Omental fat pad (tissue), 4 donors: ENCODE data around the gene CC2D1A. TPM values are rescaled to one million over a fixed set of nuclear protein-coding genes. Genes with fewer than 3 reads are reported as not detected.
"Not testable (repeated sequence)": the region's sequence is repeated elsewhere in the genome, so short reads cannot be mapped to it uniquely, and the experiment has no call there.

Source experiments
- ATAC-seq: fragments of 150-250 bp; one replicate; pipeline ENCODE4 v1.9.1; 2016; ENCODE audit warnings: mild to moderate bottlenecking, moderate library complexity; ENCODE audit not compliant: low FRiP score
- DNase-seq: peaks from one replicate; pipeline ENCODE4 v3.0.0-alpha.2; 2019; ENCODE audit warnings: low spot score
- total RNA-seq, 4 donors: library from RNA; depleted of rRNA; stranded (reverse); fragments of >200 nt; gene quantifications; one replicate each; pipeline ENCODE4 v1.1.0, GENCODE V29; 2016
- TF ChIP-seq, protein P1 (sequence below), 3 donors: fragments of 450-650 bp; IDR thresholded peaks; one replicate each; pipeline ENCODE4 v1.5.1; 2016 to 2017; ENCODE audit warnings: antibody characterized with exemption in 3 of 3, mild to moderate bottlenecking in 3 of 3, moderate library complexity in 2 of 3

CC2D1A gene
- total RNA-seq, 4 donors from 2014 or later = 12.3 to 24.9 (median 15.6) TPM

DNA sequence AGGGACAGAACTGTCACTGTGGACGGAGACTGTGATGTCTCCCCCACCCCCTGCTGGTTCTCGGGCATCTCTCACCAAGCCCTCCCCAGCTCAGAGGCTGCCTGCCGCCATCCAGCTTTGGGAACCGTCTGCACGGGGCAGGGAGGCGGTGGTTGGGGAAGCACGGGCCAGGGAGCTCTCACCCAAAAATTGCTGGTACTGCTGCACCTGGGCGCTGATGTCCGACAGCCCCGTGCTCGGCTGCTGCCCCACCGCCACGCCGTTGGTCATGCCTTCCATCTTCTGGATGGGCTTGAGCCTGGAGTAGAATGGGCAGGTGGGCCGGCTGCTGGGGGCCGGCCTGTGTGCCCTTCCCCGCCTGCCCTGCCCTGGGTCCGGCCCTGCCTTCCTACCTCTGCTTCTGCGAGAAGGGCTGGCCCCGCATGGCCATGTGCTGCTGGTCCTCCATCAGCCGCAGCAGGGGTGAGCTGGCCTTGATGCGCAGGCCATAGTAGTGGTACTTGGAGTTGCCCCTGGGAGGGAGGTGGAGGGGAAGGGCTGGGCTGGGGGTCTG, 62.5 kb downstream of the CC2D1A start:
- ATAC-seq (no peak), DNase-seq (no peak)
- TF ChIP-seq, protein P1, sequence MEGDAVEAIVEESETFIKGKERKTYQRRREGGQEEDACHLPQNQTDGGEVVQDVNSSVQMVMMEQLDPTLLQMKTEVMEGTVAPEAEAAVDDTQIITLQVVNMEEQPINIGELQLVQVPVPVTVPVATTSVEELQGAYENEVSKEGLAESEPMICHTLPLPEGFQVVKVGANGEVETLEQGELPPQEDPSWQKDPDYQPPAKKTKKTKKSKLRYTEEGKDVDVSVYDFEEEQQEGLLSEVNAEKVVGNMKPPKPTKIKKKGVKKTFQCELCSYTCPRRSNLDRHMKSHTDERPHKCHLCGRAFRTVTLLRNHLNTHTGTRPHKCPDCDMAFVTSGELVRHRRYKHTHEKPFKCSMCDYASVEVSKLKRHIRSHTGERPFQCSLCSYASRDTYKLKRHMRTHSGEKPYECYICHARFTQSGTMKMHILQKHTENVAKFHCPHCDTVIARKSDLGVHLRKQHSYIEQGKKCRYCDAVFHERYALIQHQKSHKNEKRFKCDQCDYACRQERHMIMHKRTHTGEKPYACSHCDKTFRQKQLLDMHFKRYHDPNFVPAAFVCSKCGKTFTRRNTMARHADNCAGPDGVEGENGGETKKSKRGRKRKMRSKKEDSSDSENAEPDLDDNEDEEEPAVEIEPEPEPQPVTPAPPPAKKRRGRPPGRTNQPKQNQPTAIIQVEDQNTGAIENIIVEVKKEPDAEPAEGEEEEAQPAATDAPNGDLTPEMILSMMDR (IDR thresholded peaks at IDR 0.05) = no peak

DNA sequence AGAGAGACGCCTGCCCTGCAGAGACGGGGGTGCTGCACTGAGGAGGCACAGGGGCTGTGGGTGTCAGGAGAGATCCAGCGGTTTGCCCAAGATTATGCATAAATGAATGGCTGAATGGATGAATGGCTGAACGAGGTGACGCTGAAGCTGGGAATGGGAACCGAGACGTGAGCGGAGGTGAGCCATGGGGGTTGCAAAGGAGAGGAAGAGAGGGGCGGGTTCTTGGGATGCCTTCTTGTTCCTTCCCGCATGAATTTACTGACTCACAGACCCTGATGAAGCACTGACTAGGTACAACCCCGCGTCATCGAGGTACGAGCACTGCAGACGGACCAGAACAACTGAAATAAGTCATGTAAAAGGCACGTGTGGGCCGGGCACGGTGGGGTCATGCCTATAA, 63.0 kb downstream of the CC2D1A start:
- TF ChIP-seq, protein P1 (IDR thresholded peaks at IDR 0.05) = no peak
- no peak for ATAC-seq
- DNase-seq = no peak

DNA sequence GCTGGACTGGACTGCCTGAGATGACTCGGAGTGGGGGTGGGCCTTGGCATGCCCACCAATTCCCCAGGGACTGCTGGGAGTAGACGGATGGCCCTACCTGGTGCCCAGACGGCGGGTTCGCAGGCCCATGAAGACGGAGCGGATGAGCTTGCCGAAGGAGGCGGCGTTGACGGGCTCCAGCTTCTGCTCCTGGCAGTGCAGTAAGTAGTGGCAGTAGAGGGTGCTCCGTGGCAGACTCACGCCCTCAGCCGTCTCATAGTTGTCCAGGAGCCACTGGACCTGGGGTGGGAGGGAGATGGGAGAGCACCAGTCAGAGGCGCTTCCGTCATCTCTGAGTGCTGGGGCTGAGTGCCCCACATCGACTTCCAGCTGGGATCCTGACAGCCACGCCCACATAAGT, 63.9 kb downstream of the CC2D1A start:
- DNase-seq (no peak), ATAC-seq (no peak)
- TF ChIP-seq, protein P1 (IDR thresholded peaks at IDR 0.05) = no peak

DNA sequence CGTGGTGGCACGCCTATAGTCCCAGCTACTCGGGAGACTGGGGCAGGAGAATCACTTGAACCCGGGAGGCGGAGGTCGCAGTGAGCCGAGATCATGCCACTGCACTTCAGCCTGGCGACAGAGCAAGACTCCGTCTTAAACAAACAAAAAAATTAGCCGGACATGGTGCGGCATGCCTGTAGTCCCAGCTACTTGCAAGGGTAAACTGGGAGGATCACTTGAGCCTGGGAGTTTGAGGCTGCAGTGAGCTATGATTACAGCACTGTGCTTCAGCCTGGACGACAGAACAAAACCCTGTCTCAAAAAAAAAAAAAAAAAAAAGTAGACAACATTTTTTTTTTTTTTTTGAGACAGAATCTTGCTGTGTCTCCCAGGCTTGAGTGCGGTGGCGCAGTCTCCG, 65.9 kb downstream of the CC2D1A start:
- ATAC-seq, DNase-seq: not testable (repeated sequence)

DNA sequence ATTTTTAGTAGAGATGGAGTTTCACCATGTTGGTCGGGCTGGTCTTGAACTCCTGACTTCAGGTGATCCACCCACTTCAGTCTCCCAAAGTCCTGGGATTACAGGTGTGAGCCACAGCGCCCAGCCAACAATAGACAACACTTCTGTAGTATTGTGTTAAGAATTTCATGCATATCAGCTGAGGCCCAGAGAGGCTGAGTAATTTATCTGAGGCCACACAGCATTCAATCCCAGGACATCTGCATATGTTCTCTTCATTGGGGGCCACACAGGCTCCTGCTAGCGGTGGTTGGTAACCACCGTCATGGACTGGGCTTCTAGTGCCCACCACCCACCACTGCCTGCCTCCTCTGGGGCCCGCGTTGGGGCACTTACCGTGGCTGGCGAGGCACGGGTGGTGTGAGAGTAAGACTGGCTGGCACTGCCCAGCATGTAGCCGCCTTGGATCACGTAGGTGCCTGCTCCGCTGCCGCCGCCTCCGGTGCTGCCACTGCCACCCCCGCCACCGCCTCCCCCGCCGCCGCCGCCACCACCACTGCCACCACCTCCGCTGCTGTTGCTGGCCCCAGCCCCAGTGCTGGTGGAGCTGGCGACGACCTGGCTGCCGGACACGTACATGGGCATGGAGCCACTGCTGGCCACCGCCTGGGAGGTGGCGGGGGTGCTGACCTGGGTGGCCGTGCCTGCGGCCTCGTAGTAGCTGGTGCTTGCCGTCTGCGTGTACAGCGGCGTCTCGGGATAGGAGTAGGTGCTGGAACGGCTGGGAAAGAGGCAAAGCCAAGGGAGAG, 66.6 kb downstream of the CC2D1A start:
- TF ChIP-seq, protein P1 (IDR thresholded peaks at IDR 0.05) = no peak
- DNase-seq = no peak

DNA sequence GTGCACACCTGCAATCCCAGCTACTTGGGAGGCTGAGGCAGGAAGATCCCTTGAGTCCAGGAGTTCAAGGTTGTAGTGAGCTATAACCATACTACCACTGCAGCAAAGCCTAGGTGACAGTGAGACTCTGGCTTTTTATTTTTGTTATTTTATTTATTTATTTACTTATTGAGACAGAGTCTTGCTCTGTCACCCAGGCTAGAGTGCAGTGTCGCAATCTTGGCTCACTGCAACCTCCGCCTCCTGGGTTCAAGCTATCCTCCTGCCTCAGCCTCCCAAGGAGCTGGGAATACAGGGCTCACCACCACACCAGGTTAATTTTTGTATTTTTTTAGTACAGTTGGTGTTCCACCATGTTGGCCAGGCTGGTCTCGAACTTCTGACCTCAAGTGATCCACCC, 67.5 kb downstream of the CC2D1A start:
- not testable (repeated sequence) for DNase-seq, ATAC-seq

More for the DNA sequence above, 66.6 kb downstream of the CC2D1A start:
- no peak for ATAC-seq

DNA sequence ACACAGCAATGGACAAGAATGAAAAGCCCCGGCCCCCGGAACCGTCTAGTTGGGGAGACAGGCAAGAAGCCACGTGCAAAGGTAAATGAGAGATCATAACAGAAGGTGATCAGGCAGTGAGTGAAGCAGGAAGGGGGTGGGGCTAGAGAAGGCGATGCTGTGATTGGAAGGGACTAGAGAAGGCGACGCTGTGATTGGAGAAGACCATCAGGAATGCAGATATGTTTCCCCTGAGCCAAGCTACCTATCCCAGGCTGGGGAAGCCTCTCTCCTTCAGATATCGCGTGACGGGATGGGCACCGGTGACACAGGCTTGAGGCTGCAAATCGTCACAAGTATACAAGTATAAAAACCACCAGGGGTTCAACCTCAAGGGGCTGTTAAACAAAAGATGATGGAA, 68.1 kb downstream of the CC2D1A start:
- DNase-seq (no peak), ATAC-seq (no peak)
- TF ChIP-seq, protein P1 (IDR thresholded peaks at IDR 0.05) = no peak

DNA sequence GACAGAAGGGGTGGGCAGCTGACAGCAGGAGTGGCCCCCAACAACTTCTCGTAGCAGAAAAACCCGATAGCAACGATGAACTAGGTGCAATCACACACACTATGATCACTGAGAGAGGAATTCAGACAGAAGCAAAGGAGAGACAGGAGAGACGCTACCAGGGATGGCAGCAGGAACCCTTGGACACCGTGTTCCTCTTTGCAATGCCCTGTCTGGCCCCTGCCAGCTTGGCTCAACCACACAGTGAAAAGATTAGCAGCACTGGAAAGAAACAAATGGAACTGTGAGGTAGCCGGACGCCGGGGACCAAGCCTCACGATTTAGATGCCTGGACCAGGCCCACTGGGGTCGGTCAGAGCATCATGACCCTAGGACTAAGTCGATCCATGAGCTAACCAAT, 69.9 kb downstream of the CC2D1A start:
- no peak for DNase-seq

More for the DNA sequence above, 69.9 kb downstream of the CC2D1A start:
- ATAC-seq = no peak
- TF ChIP-seq, protein P1 (IDR thresholded peaks at IDR 0.05) = no peak
